Measurements from ENCODE around the gene FBXL17. TPM values are rescaled to one million over a fixed set of nuclear protein-coding genes. Genes with fewer than 3 reads are reported as not detected.
"Not testable (repeated sequence)": the region's sequence is repeated elsewhere in the genome, so short reads cannot be mapped to it uniquely, and the experiment has no call there.

Gene FBXL17
- total and polyA plus RNA-seq, 9 of the 15 experiments (the other 6 are each of a cell fraction or from before 2014, with no cell fraction given), result 0.32 to 5.4 (median 1.8) TPM

- TF ChIP-seq ZBTB9 (CRISPR knock-in tag; IDR thresholded peaks at IDR 0.05), result no peak
- TF ChIP-seq MAX (CRISPR knock-in tag; IDR thresholded peaks at IDR 0.05), result no peak
- no peak for TF ChIP-seq DNMT1 (IDR thresholded peaks at IDR 0.05)
- no peak for TF ChIP-seq DPF2 (IDR thresholded peaks at IDR 0.05)
Observed at GRCh38 chr5:108409786-108410185, 27.9 kb upstream of the FBXL17 start (continued).

- H4K20me1 ChIP-seq (replicated peaks; ENCODE audit: control insufficient read depth, insufficient read depth, low read length); H3K4me2 ChIP-seq (ENCODE audit: insufficient read depth, low read length); FAIRE-seq; H3K9ac ChIP-seq (ENCODE audit: insufficient read depth in 1 of 2, low read depth in 2 of 2, low read length in 2 of 2); H3K36me3 ChIP-seq (ENCODE audit: control insufficient read depth, insufficient read depth, low read length); H3K4me1 ChIP-seq (replicated peaks in 1 of 2; ENCODE audit: control insufficient read depth in 2 of 2, insufficient read depth in 2 of 2, low read length in 2 of 2); H3K9me3 ChIP-seq (replicated peaks; ENCODE audit: control insufficient read depth, insufficient read depth, low read depth, low read length); DNase-seq (ENCODE audit: extremely low read depth in 1 of 4, low spot score in 3 of 4); POLR2A ChIA-PET; intact Hi-C loops (cut with micrococcal nuclease); H3K27ac ChIP-seq (ENCODE audit: extremely low read depth, low read depth, low read length); H3K9me1 ChIP-seq (ENCODE audit: control insufficient read depth, insufficient read depth, low read length); H2AFZ ChIP-seq (ENCODE audit: low read depth, low read length); in situ Hi-C loops (cut with MboI); H3K4me3 ChIP-seq; CTCF ChIA-PET (ENCODE audit: low intra/inter-chr PET ratio); ATAC-seq; H3K27me3 ChIP-seq (ENCODE audit: control insufficient read depth in 2 of 2, insufficient read depth in 2 of 2, low read length in 2 of 2); H3K79me2 ChIP-seq (ENCODE audit: control insufficient read depth, insufficient read depth, low read length); BruUV-seq (replicated peaks): not testable (repeated sequence)
- WGBS (ENCODE audit: insufficient coverage, low coverage, missing lambda C conversion rate), result 7% methylated on average over 3 of the region's 3 CpGs
- TF ChIP-seq ZNF146 (CRISPR knock-in tag; IDR thresholded peaks at IDR 0.05; ENCODE audit: unreplicated experiment), result peak; percentile 85
Observed at GRCh38 chr5:108405201-108405600, 23.3 kb upstream of the FBXL17 start.

All from K562 (cell line).